NT2/D1 (cell line): Measurements from ENCODE around the gene PCDH10.

ENCODE experiments used
- DNase-seq: peaks from one replicate; pipeline ENCODE4 v3.0.0-alpha.2; 2011; ENCODE audit warnings: low read depth, low spot score
- H3K27me3 ChIP-seq: 2 replicates; pipeline ENCODE4 v1.6.0; 2011; ENCODE audit warnings: mild to moderate bottlenecking; ENCODE audit not compliant: insufficient read length, insufficient read depth
- H3K36me3 ChIP-seq: 2 replicates; pipeline ENCODE4 v1.6.1; 2011; ENCODE audit warnings: mild to moderate bottlenecking, low read length, mixed read lengths; ENCODE audit not compliant: insufficient read depth, insufficient read length
- H3K4me1 ChIP-seq: 2 replicates; pipeline ENCODE4 v1.5.1; 2011; ENCODE audit not compliant: insufficient read depth, insufficient read length
- H3K4me3 ChIP-seq: 2 replicates; pipeline ENCODE4 v1.5.1; 2011; ENCODE audit warnings: low read depth; ENCODE audit not compliant: insufficient read length
- H3K9ac ChIP-seq: 2 replicates; pipeline ENCODE4 v1.6.0; 2011; ENCODE audit warnings: low read depth; ENCODE audit not compliant: insufficient read length
- H3K9me3 ChIP-seq: 2 replicates; pipeline ENCODE4 v1.5.1; 2011; ENCODE audit warnings: mild to moderate bottlenecking, low read length; ENCODE audit not compliant: insufficient read depth
- SUZ12 ChIP-seq: IDR thresholded peaks from 2 replicates; pipeline ENCODE4 v1.6.1; 2011; ENCODE audit not compliant: insufficient read length, insufficient read depth; ENCODE audit errors: extremely low read depth
- YY1 ChIP-seq: IDR thresholded peaks from 2 replicates; pipeline ENCODE4 v1.6.1; 2011; ENCODE audit not compliant: insufficient read length, insufficient read depth
- ZNF274 ChIP-seq: IDR thresholded peaks from 2 replicates; pipeline ENCODE4 v1.6.1; 2011; ENCODE audit warnings: mild to moderate bottlenecking, low read depth, low read length

PCDH10 gene

DNA sequence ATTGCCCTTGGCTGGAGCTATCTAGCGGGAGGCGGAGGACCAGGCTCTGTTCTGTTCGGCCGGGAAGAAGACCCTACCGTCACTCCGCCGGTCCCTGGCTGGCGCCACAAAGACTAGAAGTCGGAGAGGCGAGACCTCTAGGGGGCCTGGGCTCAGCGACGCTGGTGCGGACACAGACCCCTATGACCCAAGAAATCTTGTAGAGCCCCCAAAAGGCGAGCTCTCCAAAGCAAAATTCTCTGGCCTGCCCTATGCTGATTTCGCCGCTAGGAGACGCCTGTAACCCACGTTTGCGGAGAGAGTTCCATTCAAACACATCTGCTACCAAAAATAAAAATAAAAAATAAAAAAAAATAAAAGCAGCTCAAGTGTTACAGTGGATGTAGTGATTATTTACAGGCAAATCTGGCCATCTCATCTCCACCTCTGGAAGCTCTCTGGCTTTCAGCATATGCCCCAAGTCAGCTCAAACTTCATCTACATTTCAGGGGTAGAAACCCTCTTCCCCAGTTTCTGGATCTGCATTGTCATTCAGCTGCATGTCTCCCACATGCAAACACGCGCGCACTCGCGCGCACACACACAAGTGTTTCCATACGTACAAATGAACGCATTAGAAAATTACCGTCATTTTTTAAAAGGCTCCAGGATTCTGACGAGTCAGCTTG, 2.4 kb upstream of the PCDH10 start:
- Histone ChIP-seq H3K4me3 (peak overlapping the region; percentile 24), H3K9me3 (peaks cover 6% of the 10 kb centered on the region; the same call in 1 of the 2 replicates), H3K27me3 (peaks cover 21% of the 10 kb centered on the region), H3K4me1 (no peaks in the 10 kb centered on the region), H3K9ac (no peak overlapping the region), H3K36me3 (no peaks in the 10 kb centered on the region)
- TF ChIP-seq SUZ12 (no peak), YY1 (no peak), ZNF274 (no peak)
- DNase-seq, result peak; percentile 13

DNA sequence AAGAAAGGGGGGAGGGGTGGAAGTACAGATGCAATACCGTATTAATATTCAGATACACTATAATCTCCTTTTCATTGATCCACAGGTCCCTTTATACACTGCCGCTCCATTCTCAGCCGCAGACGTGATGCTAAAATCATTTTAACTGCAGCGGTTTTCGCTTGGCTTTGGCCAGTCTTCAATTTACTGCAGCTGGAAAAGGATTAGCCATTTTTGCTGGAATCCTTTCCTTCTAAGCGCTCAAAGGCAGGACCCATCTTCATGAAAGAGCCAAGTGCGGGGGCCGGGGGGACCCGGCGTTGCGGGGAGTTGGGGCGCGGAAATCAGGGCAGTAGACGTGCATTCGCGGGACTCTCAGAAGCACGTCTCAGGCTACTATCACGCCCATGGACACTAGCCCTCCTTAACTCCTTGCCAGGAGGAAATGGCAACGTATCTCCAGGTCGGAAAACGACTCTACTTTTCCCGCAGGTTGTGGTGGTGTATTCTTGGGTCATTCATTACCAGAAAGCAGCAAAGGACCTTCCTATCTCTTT, 1.7 kb upstream of the PCDH10 start:
- TF ChIP-seq ZNF274 (no peak), YY1 (no peak), SUZ12 (no peak)
- Histone ChIP-seq H3K9ac (no peak overlapping the region), H3K27me3 (peaks cover 21% of the 10 kb centered on the region), H3K4me1 (no peaks in the 10 kb centered on the region), H3K9me3 (peaks cover 6% of the 10 kb centered on the region; the same call in 1 of the 2 replicates), H3K4me3 (peak overlapping the region; percentile 24), H3K36me3 (no peaks in the 10 kb centered on the region)
- no peak for DNase-seq

GRCh38 chr4:133147921-133148689, 989 bp upstream of the PCDH10 start:
- TF ChIP-seq YY1, result no peak
- TF ChIP-seq SUZ12, result no peak
- TF ChIP-seq ZNF274, result no peak
- DNase-seq, result no peak
- H3K36me3 ChIP-seq, result no peaks in the 10 kb centered on the region
- peak overlapping the region; percentile 50 for H3K9ac ChIP-seq
- H3K4me3 ChIP-seq, result peak overlapping the region; percentile 32
- no peaks in the 10 kb centered on the region for H3K4me1 ChIP-seq
- H3K9me3 ChIP-seq, result peaks cover 6% of the 10 kb centered on the region; the same call in 1 of the 2 replicates
- H3K27me3 ChIP-seq, result peaks cover 21% of the 10 kb centered on the region

DNA sequence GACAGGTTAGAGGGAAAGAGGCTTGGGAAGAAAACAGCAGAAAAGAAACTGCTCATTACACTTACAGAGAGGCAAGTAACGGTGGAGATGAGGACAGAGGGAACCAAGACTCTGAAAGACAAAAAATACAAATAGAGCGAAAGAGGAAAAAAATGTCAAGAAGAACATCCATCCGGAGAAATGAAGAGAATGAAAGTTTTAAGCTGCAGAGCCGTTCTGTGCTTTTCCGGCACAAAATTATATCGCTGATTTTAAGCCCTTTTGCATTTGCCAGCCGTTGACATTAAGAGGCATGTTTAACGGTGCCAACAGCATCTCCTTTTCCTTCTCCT, 236 bp downstream of the PCDH10 start:
- Histone ChIP-seq H3K4me1 (no peaks in the 10 kb centered on the region), H3K9me3 (peaks cover 6% of the 10 kb centered on the region; the same call in 1 of the 2 replicates), H3K27me3 (peaks cover 21% of the 10 kb centered on the region), H3K36me3 (no peaks in the 10 kb centered on the region), H3K9ac (no peak overlapping the region), H3K4me3 (no peak overlapping the region)
- TF ChIP-seq SUZ12 (no peak), ZNF274 (no peak), YY1 (no peak)
- DNase-seq, result no peak

DNA sequence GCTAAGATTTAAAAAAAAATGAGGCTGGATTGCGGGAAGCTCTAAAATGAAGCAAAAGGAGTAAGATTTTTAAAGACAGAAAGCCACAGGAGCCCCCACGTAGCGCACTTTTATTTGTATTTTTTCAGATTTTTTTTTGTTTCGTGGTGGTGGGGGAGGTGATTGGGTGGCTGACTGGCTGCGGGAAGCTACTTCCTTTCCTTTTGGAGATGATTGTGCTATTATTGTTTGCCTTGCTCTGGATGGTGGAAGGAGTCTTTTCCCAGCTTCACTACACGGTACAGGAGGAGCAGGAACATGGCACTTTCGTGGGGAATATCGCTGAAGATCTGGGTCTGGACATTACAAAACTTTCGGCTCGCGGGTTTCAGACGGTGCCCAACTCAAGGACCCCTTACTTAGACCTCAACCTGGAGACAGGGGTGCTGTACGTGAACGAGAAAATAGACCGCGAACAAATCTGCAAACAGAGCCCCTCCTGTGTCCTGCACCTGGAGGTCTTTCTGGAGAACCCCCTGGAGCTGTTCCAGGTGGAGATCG, 908 bp downstream of the PCDH10 start:
- no peaks in the 10 kb centered on the region for H3K36me3 ChIP-seq
- H3K4me3 ChIP-seq, result no peak overlapping the region
- TF ChIP-seq SUZ12, result no peak
- no peak for TF ChIP-seq ZNF274
- TF ChIP-seq YY1, result no peak
- no peaks in the 10 kb centered on the region for H3K4me1 ChIP-seq
- peaks cover 21% of the 10 kb centered on the region for H3K27me3 ChIP-seq
- peaks cover 6% of the 10 kb centered on the region; the same call in 1 of the 2 replicates for H3K9me3 ChIP-seq
- H3K9ac ChIP-seq, result no peak overlapping the region
- DNase-seq, result no peak

DNA sequence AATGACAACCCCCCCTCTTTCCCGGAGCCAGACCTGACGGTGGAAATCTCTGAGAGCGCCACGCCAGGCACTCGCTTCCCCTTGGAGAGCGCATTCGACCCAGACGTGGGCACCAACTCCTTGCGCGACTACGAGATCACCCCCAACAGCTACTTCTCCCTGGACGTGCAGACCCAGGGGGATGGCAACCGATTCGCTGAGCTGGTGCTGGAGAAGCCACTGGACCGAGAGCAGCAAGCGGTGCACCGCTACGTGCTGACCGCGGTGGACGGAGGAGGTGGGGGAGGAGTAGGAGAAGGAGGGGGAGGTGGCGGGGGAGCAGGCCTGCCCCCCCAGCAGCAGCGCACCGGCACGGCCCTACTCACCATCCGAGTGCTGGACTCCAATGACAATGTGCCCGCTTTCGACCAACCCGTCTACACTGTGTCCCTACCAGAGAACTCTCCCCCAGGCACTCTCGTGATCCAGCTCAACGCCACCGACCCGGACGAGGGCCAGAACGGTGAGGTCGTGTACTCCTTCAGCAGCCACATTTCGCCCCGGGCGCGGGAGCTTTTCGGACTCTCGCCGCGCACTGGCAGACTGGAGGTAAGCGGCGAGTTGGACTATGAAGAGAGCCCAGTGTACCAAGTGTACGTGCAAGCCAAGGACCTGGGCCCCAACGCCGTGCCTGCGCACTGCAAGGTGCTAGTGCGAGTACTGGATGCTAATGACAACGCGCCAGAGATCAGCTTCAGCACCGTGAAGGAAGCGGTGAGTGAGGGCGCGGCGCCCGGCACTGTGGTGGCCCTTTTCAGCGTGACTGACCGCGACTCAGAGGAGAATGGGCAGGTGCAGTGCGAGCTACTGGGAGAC, 1.6 kb downstream of the PCDH10 start:
- H3K36me3 ChIP-seq, result no peaks in the 10 kb centered on the region
- TF ChIP-seq SUZ12 (no peak), YY1 (no peak), ZNF274 (no peak)
- no peaks in the 10 kb centered on the region for H3K4me1 ChIP-seq
- no peak for DNase-seq
- H3K9me3 ChIP-seq, result peaks cover 6% of the 10 kb centered on the region; the same call in 1 of the 2 replicates
- no peak overlapping the region for H3K9ac ChIP-seq
- no peak overlapping the region for H3K4me3 ChIP-seq
- peaks cover 21% of the 10 kb centered on the region for H3K27me3 ChIP-seq
